Heart left ventricle (tissue), 16 donors: ENCODE results near the gene COBL. TPM values are rescaled to one million over a fixed set of nuclear protein-coding genes. Genes with fewer than 3 reads are reported as not detected.

Experiments used
- ATAC-seq, 4 donors: fragments of 200-7000 bp; cut with Tn5 transposase; one replicate each; pipeline ENCODE4 v1.9.1; 2020 to 2022; ENCODE audit warnings: moderate library complexity in 4 of 4, mild to moderate bottlenecking in 3 of 4, moderate number of reproducible peaks in 1 of 4
- DNase-seq, 5 donors: peaks; one replicate each; pipeline ENCODE4 v3.0.0-alpha.2; 2020
- H3K27ac ChIP-seq, 12 donors: fragments of 200-600 bp; sonication (generic) in 4 of 12; one replicate each; pipeline versions ENCODE4 v1.5.0 to v1.8.0; 2016 to 2022; ENCODE audit warnings: mild to moderate bottlenecking in 2 of 12
- H3K27me3 ChIP-seq, 9 donors: fragments of 200-600 bp; sonication (generic) in 2 of 9; one replicate each; pipeline versions ENCODE4 v1.5.1 to v1.8.0; 2016 to 2022; ENCODE audit warnings: mild to moderate bottlenecking in 3 of 9
- H3K36me3 ChIP-seq, 9 donors: fragments of 200-600 bp; sonication (generic) in 2 of 9; one replicate each; pipeline versions ENCODE4 v1.5.0 to v1.8.0; 2018 to 2022; ENCODE audit warnings: mild to moderate bottlenecking in 2 of 9
- H3K4me1 ChIP-seq, 12 donors: fragments of 200-600 bp; sonication (generic) in 4 of 12; one replicate each; pipeline versions ENCODE4 v1.5.0 to v1.8.0; 2016 to 2022; ENCODE audit warnings: mild to moderate bottlenecking in 3 of 12
- H3K4me3 ChIP-seq, 12 donors: fragments of 200-600 bp; sonication (generic) in 4 of 12; one replicate each; pipeline versions ENCODE4 v1.5.0 to v1.8.0; 2017 to 2022; ENCODE audit warnings: mild to moderate bottlenecking in 9 of 12, moderate library complexity in 4 of 12
- H3K9me3 ChIP-seq, 12 donors: fragments of 200-600 bp; sonication (generic) in 4 of 12; one replicate each; pipeline versions ENCODE4 v1.5.0 to v1.8.0; 2016 to 2022; ENCODE audit warnings: mild to moderate bottlenecking in 1 of 12
- CTCF ChIP-seq, 12 donors: fragments of 200-600 bp; sonication (generic) in 4 of 12; IDR thresholded peaks; one replicate each; pipeline versions ENCODE4 v1.5.0 to v1.8.0; 2018 to 2022; ENCODE audit warnings: antibody characterized with exemption in 12 of 12, mild to moderate bottlenecking in 5 of 12
- POLR2A ChIP-seq, 2 donors: fragments of 450-650 bp; IDR thresholded peaks; one replicate each; pipeline ENCODE4 v1.6.1; 2017; ENCODE audit warnings: antibody characterized with exemption in 2 of 2, mild to moderate bottlenecking in 2 of 2, moderate library complexity in 2 of 2
- WGBS, 4 donors: extraction: QIAGEN DNeasy Blood & Tissue Kit in 2 of 4; methylation state at CpG; one replicate each; pipeline versions ENCODE4 v1.1.5 to v1.1.7; 2013 to 2018; 5-methylcytosine and 5-hydroxymethylcytosine counted together
- intact Hi-C, 10 donors: fragments of 100-400 bp; cut with DNase I; formaldehyde crosslinking; loops; one replicate each; pipeline versions ENCODE4 v1.11.1 to v1.14.2; 2022
- polyA plus RNA-seq, 2 donors: library from polyadenylated mRNA; stranded (reverse); fragments of 200-250 nt; gene quantifications; one replicate each; pipeline ENCODE4 v1.2.3, GENCODE V29; 2013
- total RNA-seq, 9 donors: library from RNA; depleted of rRNA in 2 of 9; stranded (reverse); fragments of >200 nt in 2 of 9; fragmentation: NEBNext Ultra II Directional in 3 of 9; extraction: Animal tissue kit (Norgen Biotek cat#: 25700) in 3 of 9; gene quantifications; one replicate each; pipeline versions ENCODE4 v1.1.0 to v1.2.4, GENCODE V29; 2016 to 2023
- donor health status: ischemic (EF 13 %, LVEDD 7.1; RV severe dilation, severe dysfunction).
- donor health status: healthy with polysubstance abuse.
- donor health status: DM: no; HTN: yes; CAD: no.
- donor health status: DM: no; HTN: no; CAD: no.
- donor health status: ischemic (EF 25% LVEDD 6.9; RV normal size, moderate dysfunction).
- donor health status: ischemic (EF 25% LVEDD 5.7; RV mildly dilated, moderate dysfunction).
- donor health status: healthy.
- donor health status: DM: yes; HTN: yes; CAD: no.
- donor health status: ischemic (EF 35%, LVEDD 5.7; RV mildly dilated, moderate dysfunction).
- donor health status: nonischemic (EF 11% LVEDD 7.7; RV severe dilation, severe dysfunction).
- donor health status: DM: yes; HTN: yes; CAD: no.
- donor health status: PGD.
- donor health status: ischemic (EF 29% LVEDD 5.4; RV normal size, mild dysfunction).
- donor health status: nonischemic (EF 23%, LVEDD 6.1; RV moderate dilation, normal function).

Gene COBL
- total and polyA plus RNA-seq, 11 donors: 25.9 to 123 (median 80.4) TPM

GRCh38 chr7:51007551-51008505 is 308.8 kb downstream of the COBL start:
- Histone ChIP-seq H3K36me3 (no peaks in the 10 kb centered on the region), H3K4me3 (no peak overlapping the region), H3K9me3 (no peaks in the 10 kb centered on the region), H3K4me1 (peaks cover 8 to 39% (median 24%) of the 10 kb centered on the region in 12 donors), H3K27ac (no peak overlapping the region), H3K27me3 (no peaks in the 10 kb centered on the region)
- TF ChIP-seq POLR2A (IDR thresholded peaks at IDR 0.05): no peak
- TF ChIP-seq CTCF (IDR thresholded peaks at IDR 0.05): no peak
- intact Hi-C loops: no loop called here
- 90 to 94% (median 93%) methylated on average over 19 to 21 of the region's 21 CpGs for WGBS, 4 donors
- DNase-seq (no peak), ATAC-seq (no peak)

DNA sequence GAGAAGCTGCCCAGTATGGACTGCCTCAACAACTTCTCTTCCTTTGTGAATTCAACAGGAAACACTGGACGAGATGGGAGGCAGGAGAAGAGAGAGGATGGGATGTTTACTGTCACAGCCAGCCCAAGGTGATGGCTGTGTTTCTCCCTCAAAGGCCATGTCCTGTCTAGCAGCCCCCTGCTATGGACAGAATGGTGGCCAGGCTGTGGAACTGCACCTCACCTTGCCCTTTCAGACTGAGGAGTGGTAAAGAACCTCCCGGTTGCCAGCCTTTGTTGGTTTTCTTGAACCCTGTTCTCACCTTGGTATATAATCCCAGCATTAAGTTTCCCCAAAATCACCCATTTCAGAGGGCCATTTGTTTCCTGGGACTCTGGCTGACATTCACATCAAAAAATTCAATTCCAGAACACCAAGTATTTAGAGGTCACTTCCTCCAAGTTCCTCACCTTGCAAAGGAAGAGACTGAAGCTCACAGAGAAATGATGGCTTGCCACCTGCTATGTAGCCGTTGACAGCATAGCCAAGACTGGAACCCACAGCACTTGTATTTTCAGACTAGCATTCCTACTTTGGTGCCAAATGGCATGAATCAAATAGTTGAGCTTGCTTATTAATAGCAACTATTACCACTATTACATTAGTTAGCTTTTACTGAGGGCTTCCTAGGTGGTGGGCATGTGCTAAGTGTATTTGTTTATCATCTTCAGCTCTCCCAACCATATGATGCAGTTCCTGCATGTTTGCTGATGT is 309.9 kb downstream of the COBL start:
- intact Hi-C loops: no loop called here
- Histone ChIP-seq H3K36me3 (no peaks in the 10 kb centered on the region), H3K27ac (no peak overlapping the region), H3K4me3 (no peak overlapping the region), H3K27me3 (no peaks in the 10 kb centered on the region), H3K4me1 (peaks cover 8 to 29% (median 17%) of the 10 kb centered on the region in 12 donors), H3K9me3 (no peaks in the 10 kb centered on the region)
- WGBS, 4 donors: 69 to 85% (median 82%) methylated on average over 3 of the region's 3 CpGs
- DNase-seq (no peak), ATAC-seq (no peak)
- no peak for TF ChIP-seq POLR2A (IDR thresholded peaks at IDR 0.05)
- TF ChIP-seq CTCF (IDR thresholded peaks at IDR 0.05): no peak

DNA sequence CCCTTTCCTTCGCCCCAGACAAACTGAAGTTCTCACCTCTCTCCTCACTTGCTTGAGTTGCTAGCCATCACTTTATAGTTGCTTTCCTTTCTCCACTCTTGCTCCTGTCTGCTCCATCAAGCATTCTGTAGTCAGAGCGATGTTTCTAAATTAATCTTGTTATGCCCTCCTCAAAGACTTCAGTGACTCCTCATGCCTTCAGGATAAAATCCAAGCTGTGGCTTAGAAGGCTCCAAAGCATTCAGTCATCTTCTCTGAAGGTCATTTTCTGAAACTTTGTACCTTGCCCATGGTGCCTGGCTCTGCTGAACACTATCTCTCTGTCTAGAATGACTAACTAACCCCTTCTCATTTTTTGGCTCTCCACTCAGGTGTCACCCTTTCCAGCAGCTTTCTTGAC is 311.5 kb downstream of the COBL start:
- Histone ChIP-seq H3K36me3 (no peaks in the 10 kb centered on the region), H3K4me1 (peaks cover 2 to 13% (median 6%) of the 10 kb centered on the region in 12 donors), H3K27me3 (no peaks in the 10 kb centered on the region), H3K27ac (no peak overlapping the region), H3K9me3 (peaks cover 0 to 8% (median 0%) of the 10 kb centered on the region in 12 donors), H3K4me3 (no peak overlapping the region)
- no peak for DNase-seq
- intact Hi-C loops: no loop called here
- no peak for ATAC-seq
- no peak for TF ChIP-seq POLR2A (IDR thresholded peaks at IDR 0.05)
- no peak for TF ChIP-seq CTCF (IDR thresholded peaks at IDR 0.05)
- WGBS, 4 donors: 78 to 84% (median 80%) methylated on average over 2 of the region's 2 CpGs

DNA sequence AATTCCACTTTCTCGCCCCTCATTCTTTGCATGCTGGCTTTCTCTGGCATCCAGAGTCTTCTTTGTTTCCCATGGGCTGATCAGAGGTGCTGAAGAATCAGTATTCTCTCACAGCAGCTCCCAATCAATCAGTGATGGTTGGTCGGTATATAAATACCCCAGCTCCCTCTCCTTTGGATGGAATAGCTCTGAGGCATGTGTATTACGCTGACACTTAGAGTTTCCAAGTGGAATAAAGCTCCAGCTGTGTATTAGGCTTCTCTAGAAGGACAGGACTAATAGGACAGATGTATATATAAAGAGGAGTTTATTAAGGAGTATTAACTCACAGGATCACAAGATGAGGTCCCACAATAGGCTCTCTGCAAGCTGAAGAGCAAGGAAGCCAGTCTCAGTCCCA is 315.7 kb downstream of the COBL start:
- Histone ChIP-seq H3K27ac (no peak overlapping the region), H3K4me3 (no peak overlapping the region), H3K36me3 (no peaks in the 10 kb centered on the region), H3K9me3 (peaks cover 0 to 8% (median 0%) of the 10 kb centered on the region in 12 donors), H3K27me3 (no peaks in the 10 kb centered on the region), H3K4me1 (no peaks in the 10 kb centered on the region)
- intact Hi-C loops: no loop called here
- DNase-seq (no peak), ATAC-seq (no peak)
- TF ChIP-seq CTCF (IDR thresholded peaks at IDR 0.05): peak in 2 of 12 donors; percentile 13 to 19
- no peak for TF ChIP-seq POLR2A (IDR thresholded peaks at IDR 0.05)
- 55 to 60% (median 59%) methylated on average over 3 of the region's 3 CpGs for WGBS, 4 donors
